Transverse colon (tissue), 4 donors: ENCODE results near the gene TEC.

ENCODE experiments used
- EP300 ChIP-seq: sonication (generic); formaldehyde crosslinking; IDR thresholded peaks from one replicate; pipeline ENCODE4 v1.6.1; 2017; ENCODE audit warnings: antibody characterized with exemption, low read depth
- POLR2A ChIP-seq: fragments of 450-650 bp; IDR thresholded peaks from one replicate; pipeline ENCODE4 v1.6.1; 2016; ENCODE audit warnings: antibody characterized with exemption, mild to moderate bottlenecking, moderate library complexity
- POLR2AphosphoS5 ChIP-seq, 3 donors: sonication (generic); formaldehyde crosslinking; IDR thresholded peaks; one replicate each; pipeline ENCODE4 v1.6.1; 2016; ENCODE audit warnings: antibody characterized with exemption in 3 of 3
- TF ChIP-seq, protein P1 (sequence below), 5 experiments: fragments of 200-600 bp in 3 of 5; fragments of 450-650 bp in 2 of 5; sonication (generic) in 3 of 5; IDR thresholded peaks; 1 replicate in 2 of 5; 2 replicates in 3 of 5; pipeline ENCODE4 v1.5.1; 2016 to 2017; ENCODE audit warnings: antibody characterized with exemption in 5 of 5, inconsistent platforms in 3 of 5, mild to moderate bottlenecking in 2 of 5, moderate library complexity in 1 of 5

GRCh38 chr4:48262484-48262883, 7.2 kb downstream of the TEC start:
- TF ChIP-seq POLR2AphosphoS5 (IDR thresholded peaks at IDR 0.05) (no peak), EP300 (no peak), POLR2A (no peak)
- TF ChIP-seq, protein P1, sequence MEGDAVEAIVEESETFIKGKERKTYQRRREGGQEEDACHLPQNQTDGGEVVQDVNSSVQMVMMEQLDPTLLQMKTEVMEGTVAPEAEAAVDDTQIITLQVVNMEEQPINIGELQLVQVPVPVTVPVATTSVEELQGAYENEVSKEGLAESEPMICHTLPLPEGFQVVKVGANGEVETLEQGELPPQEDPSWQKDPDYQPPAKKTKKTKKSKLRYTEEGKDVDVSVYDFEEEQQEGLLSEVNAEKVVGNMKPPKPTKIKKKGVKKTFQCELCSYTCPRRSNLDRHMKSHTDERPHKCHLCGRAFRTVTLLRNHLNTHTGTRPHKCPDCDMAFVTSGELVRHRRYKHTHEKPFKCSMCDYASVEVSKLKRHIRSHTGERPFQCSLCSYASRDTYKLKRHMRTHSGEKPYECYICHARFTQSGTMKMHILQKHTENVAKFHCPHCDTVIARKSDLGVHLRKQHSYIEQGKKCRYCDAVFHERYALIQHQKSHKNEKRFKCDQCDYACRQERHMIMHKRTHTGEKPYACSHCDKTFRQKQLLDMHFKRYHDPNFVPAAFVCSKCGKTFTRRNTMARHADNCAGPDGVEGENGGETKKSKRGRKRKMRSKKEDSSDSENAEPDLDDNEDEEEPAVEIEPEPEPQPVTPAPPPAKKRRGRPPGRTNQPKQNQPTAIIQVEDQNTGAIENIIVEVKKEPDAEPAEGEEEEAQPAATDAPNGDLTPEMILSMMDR (IDR thresholded peaks at IDR 0.05) = no peak
